Measurements from ENCODE around the gene GALNT18. TPM values are rescaled to one million over a fixed set of nuclear protein-coding genes. Genes with fewer than 3 reads are reported as not detected.

The GALNT18 gene
- polyA plus RNA-seq, 3 donors = 19.8 to 28.0 (median 23.6) TPM

GRCh38 chr11:11411401-11411985, 210.3 kb downstream of the GALNT18 start:
- DNase-seq (ENCODE audit: extremely low read depth in 1 of 11, low read depth in 9 of 11, low spot score in 4 of 11) = no peak

- no peak for DNase-seq (ENCODE audit: extremely low read depth in 1 of 11, low read depth in 9 of 11, low spot score in 4 of 11)
Observed at GRCh38 chr11:11409901-11410300, 211.9 kb downstream of the GALNT18 start.

- DNase-seq (ENCODE audit: extremely low read depth in 1 of 11, low read depth in 9 of 11, low spot score in 4 of 11) = no peak
Observed at GRCh38 chr11:11409224-11409623, 212.6 kb downstream of the GALNT18 start.

GRCh38 chr11:11408436-11409221, 213.2 kb downstream of the GALNT18 start:
- DNase-seq (ENCODE audit: extremely low read depth in 1 of 11, low read depth in 9 of 11, low spot score in 4 of 11) = no peak

- no peak for DNase-seq (ENCODE audit: extremely low read depth in 1 of 11, low read depth in 9 of 11, low spot score in 4 of 11)
Observed at GRCh38 chr11:11407763-11408084, 214.1 kb downstream of the GALNT18 start.

- DNase-seq (ENCODE audit: extremely low read depth in 1 of 11, low read depth in 9 of 11, low spot score in 4 of 11) = no peak
Observed at GRCh38 chr11:11407065-11407762, 214.6 kb downstream of the GALNT18 start.

GRCh38 chr11:11406652-11407051, 215.2 kb downstream of the GALNT18 start:
- DNase-seq (ENCODE audit: extremely low read depth in 1 of 11, low read depth in 9 of 11, low spot score in 4 of 11) = no peak

GRCh38 chr11:11403763-11404725, 217.8 kb downstream of the GALNT18 start:
- peak in 2 of 11 donors; percentile 29 to 44 for DNase-seq (ENCODE audit: extremely low read depth in 1 of 11, low read depth in 9 of 11, low spot score in 4 of 11)

- no peak for DNase-seq (ENCODE audit: extremely low read depth in 1 of 11, low read depth in 9 of 11, low spot score in 4 of 11)
Observed at GRCh38 chr11:11401960-11402535, 219.8 kb downstream of the GALNT18 start.

- DNase-seq (ENCODE audit: extremely low read depth in 1 of 11, low read depth in 9 of 11, low spot score in 4 of 11) = no peak
Observed at GRCh38 chr11:11400635-11401232, 221.1 kb downstream of the GALNT18 start.

- no peak for DNase-seq (ENCODE audit: extremely low read depth in 1 of 11, low read depth in 9 of 11, low spot score in 4 of 11)
Observed at GRCh38 chr11:11400121-11400520, 221.7 kb downstream of the GALNT18 start.

GRCh38 chr11:11397781-11398180, 224.0 kb downstream of the GALNT18 start:
- DNase-seq (ENCODE audit: extremely low read depth in 1 of 11, low read depth in 9 of 11, low spot score in 4 of 11) = no peak

- no peak for DNase-seq (ENCODE audit: extremely low read depth in 1 of 11, low read depth in 9 of 11, low spot score in 4 of 11)
Observed at GRCh38 chr11:11397036-11397415, 224.8 kb downstream of the GALNT18 start.

GRCh38 chr11:11396301-11397035, 225.3 kb downstream of the GALNT18 start:
- no peak for DNase-seq (ENCODE audit: extremely low read depth in 1 of 11, low read depth in 9 of 11, low spot score in 4 of 11)

GRCh38 chr11:11395126-11395525, 226.7 kb downstream of the GALNT18 start:
- DNase-seq (ENCODE audit: extremely low read depth in 1 of 11, low read depth in 9 of 11, low spot score in 4 of 11) = no peak

GRCh38 chr11:11394241-11394640, 227.6 kb downstream of the GALNT18 start:
- DNase-seq (ENCODE audit: extremely low read depth in 1 of 11, low read depth in 9 of 11, low spot score in 4 of 11) = no peak

- DNase-seq (ENCODE audit: extremely low read depth in 1 of 11, low read depth in 9 of 11, low spot score in 4 of 11) = peak in 3 of 11 donors; percentile 17 to 29 (median 22)
Observed at GRCh38 chr11:11391796-11392463, 229.9 kb downstream of the GALNT18 start.

Data from renal cortex interstitium (tissue), 11 donors.